H1 (cell line): ENCODE data around the gene PKP3. TPM values are rescaled to one million over a fixed set of nuclear protein-coding genes. Genes with fewer than 3 reads are reported as not detected.

ENCODE experiments used
- CTCF ChIA-PET: fragments of 300-600 bp; sonication (Branson Sonifier 250); formaldehyde crosslinking; loops from one replicate; lab custom pipeline; 2021; ENCODE audit not compliant: partially characterized antibody; lab: Charles Lee
- POLR2A ChIA-PET: fragments of 300-600 bp; sonication (Branson Sonifier 250); formaldehyde crosslinking; loops from one replicate; lab custom pipeline; 2021; ENCODE audit warnings: inconsistent platforms; ENCODE audit not compliant: partially characterized antibody; lab: Charles Lee
- DNase-seq, 2 experiments: peaks; one replicate each; pipeline versions ENCODE4 v3.0.0 to v3.0.0-alpha.2; 2010 to 2022; ENCODE audit warnings: low spot score in 2 of 2, low read depth in 1 of 2, mixed read lengths in 1 of 2
- FAIRE-seq: peaks from 2 replicates; lab custom pipeline; 2011; peaks lifted over from hg19 to GRCh38; lab: Jason Lieb, UNC
- H2AFZ ChIP-seq: 2 replicates; pipeline ENCODE4 v1.8.1; 2012; ENCODE audit warnings: low read length, inconsistent platforms
- H2AK5ac ChIP-seq: 2 replicates; pipeline ENCODE4 v1.6.1; 2013; ENCODE audit warnings: low read depth, low read length
- H2BK120ac ChIP-seq: replicated peaks from 2 replicates; pipeline ENCODE3; 2013; ENCODE audit warnings: low read depth, low read length, inconsistent platforms
- H2BK12ac ChIP-seq: 2 replicates; pipeline ENCODE4 v1.6.1; 2013; ENCODE audit warnings: low read depth, low read length
- H2BK15ac ChIP-seq: 2 replicates; pipeline ENCODE4 v1.6.1; 2013; ENCODE audit warnings: low read length
- H2BK20ac ChIP-seq: 2 replicates; pipeline ENCODE4 v1.6.1; 2013; ENCODE audit warnings: low read length
- H2BK5ac ChIP-seq: 2 replicates; pipeline ENCODE4 v1.6.1; 2013; ENCODE audit warnings: low read depth, low read length
- H3K14ac ChIP-seq: 2 replicates; pipeline ENCODE4 v1.6.1; 2013; ENCODE audit warnings: inconsistent platforms; ENCODE audit not compliant: insufficient read length
- H3K18ac ChIP-seq: 2 replicates; pipeline ENCODE4 v1.6.1; 2013; ENCODE audit warnings: low read length; ENCODE audit errors: extremely low read depth
- H3K23ac ChIP-seq: 2 replicates; pipeline ENCODE4 v1.6.1; 2013; ENCODE audit warnings: inconsistent platforms; ENCODE audit not compliant: insufficient read length
- H3K23me2 ChIP-seq: 2 replicates; pipeline ENCODE4 v1.6.1; 2013; ENCODE audit warnings: low read depth, low read length
- H3K27ac ChIP-seq: 2 replicates; pipeline ENCODE4 v1.6.1; 2011; ENCODE audit warnings: low read depth, low read length, inconsistent platforms
- H3K27me3 ChIP-seq, 4 experiments: replicated peaks in 1 of 4; 1 replicate in 1 of 4; 2 replicates in 3 of 4; pipeline versions ENCODE4 v1.6.1 to v1.8.1; 2011 to 2013; ENCODE audit warnings: low read length in 3 of 4, mild to moderate bottlenecking in 3 of 4, inconsistent platforms in 2 of 4, mixed read lengths in 2 of 4, moderate library complexity in 1 of 4; ENCODE audit not compliant: control insufficient read depth in 3 of 4, insufficient read depth in 3 of 4; ENCODE audit errors: extremely low read depth in 1 of 4
- H3K36me3 ChIP-seq, 4 experiments: 2 replicates each; pipeline versions ENCODE4 v1.6.1 to v1.8.1; 2011 to 2013; ENCODE audit warnings: mild to moderate bottlenecking in 4 of 4, low read length in 3 of 4, moderate library complexity in 2 of 4, control low read depth in 1 of 4, inconsistent platforms in 1 of 4; ENCODE audit not compliant: insufficient read depth in 4 of 4, control insufficient read depth in 2 of 4
- H3K4ac ChIP-seq: replicated peaks from 2 replicates; pipeline ENCODE3; 2013; ENCODE audit warnings: low read length, low read depth, mixed read lengths, inconsistent platforms; ENCODE audit not compliant: insufficient read length
- H3K4me1 ChIP-seq, 4 experiments: replicated peaks in 1 of 4; 1 replicate in 1 of 4; 2 replicates in 3 of 4; pipeline versions ENCODE4 v1.6.1 to v1.8.1; 2011 to 2013; ENCODE audit warnings: low read length in 3 of 4, inconsistent platforms in 2 of 4, mixed read lengths in 1 of 4; ENCODE audit not compliant: insufficient read depth in 4 of 4, control insufficient read depth in 3 of 4
- H3K4me2 ChIP-seq, 2 experiments: 2 replicates each; pipeline versions ENCODE4 v1.6.1 to v1.8.1; 2011 to 2013; ENCODE audit warnings: low read depth in 2 of 2, low read length in 2 of 2, control low read depth in 1 of 2, inconsistent platforms in 1 of 2, mild to moderate bottlenecking in 1 of 2; ENCODE audit not compliant: insufficient read depth in 1 of 2
- H3K4me3 ChIP-seq, 4 experiments: fragments of 200-600, 300-600 bp in 1 of 4; sonication (generic), shearing (Covaris generic), sonication (Bioruptor Twin) in 1 of 4; 2 replicates each; pipeline versions ENCODE4 v1.5.1 to v1.8.1; 2011 to 2016; ENCODE audit warnings: low read length in 4 of 4, low read depth in 3 of 4, control low read depth in 2 of 4, inconsistent platforms in 2 of 4, mild to moderate bottlenecking in 2 of 4, mixed read lengths in 1 of 4, moderate library complexity in 1 of 4; ENCODE audit not compliant: insufficient read depth in 2 of 4; ENCODE audit errors: extremely low read depth in 1 of 4
- H3K56ac ChIP-seq: replicated peaks from 2 replicates; pipeline ENCODE3; 2013; ENCODE audit warnings: low read depth, mild to moderate bottlenecking, mixed read lengths, low read length, inconsistent platforms; ENCODE audit not compliant: insufficient read length
- H3K79me1 ChIP-seq: 2 replicates; pipeline ENCODE4 v1.6.1; 2013; ENCODE audit warnings: low read depth, low read length, control low read depth
- H3K79me2 ChIP-seq, 2 experiments: 2 replicates each; pipeline versions ENCODE4 v1.6.1 to v1.8.1; 2012 to 2013; ENCODE audit warnings: low read length in 2 of 2, mild to moderate bottlenecking in 2 of 2, inconsistent platforms in 1 of 2; ENCODE audit not compliant: insufficient read depth in 2 of 2, control insufficient read depth in 1 of 2
- H3K9ac ChIP-seq, 4 experiments: replicated peaks in 1 of 4; 1 replicate in 1 of 4; 2 replicates in 3 of 4; pipeline versions ENCODE4 v1.6.1 to v1.8.1; 2011 to 2013; ENCODE audit warnings: low read depth in 3 of 4, low read length in 3 of 4, control low read depth in 2 of 4, mild to moderate bottlenecking in 2 of 4, moderate library complexity in 2 of 4, inconsistent platforms in 1 of 4; ENCODE audit errors: extremely low read depth in 1 of 4
- H3K9me3 ChIP-seq, 2 experiments: 2 replicates each; pipeline versions ENCODE4 v1.6.1 to v1.8.1; 2012 to 2013; ENCODE audit warnings: mild to moderate bottlenecking in 2 of 2, moderate library complexity in 2 of 2, control low read depth in 1 of 2, inconsistent platforms in 1 of 2, low read depth in 1 of 2, low read length in 1 of 2, mixed read lengths in 1 of 2; ENCODE audit not compliant: insufficient read depth in 2 of 2
- H4K20me1 ChIP-seq, 2 experiments: replicated peaks in 1 of 2; 2 replicates each; pipeline versions ENCODE3 to v1.8.1; 2011 to 2013; ENCODE audit warnings: inconsistent platforms in 2 of 2, low read length in 2 of 2, mild to moderate bottlenecking in 1 of 2; ENCODE audit not compliant: insufficient read depth in 2 of 2, control insufficient read depth in 1 of 2
- H4K5ac ChIP-seq: 2 replicates; pipeline ENCODE4 v1.6.1; 2013; ENCODE audit warnings: low read length, low read depth, mixed read lengths, inconsistent platforms; ENCODE audit not compliant: insufficient read length
- H4K8ac ChIP-seq: 2 replicates; pipeline ENCODE4 v1.8.0; 2013; ENCODE audit warnings: mild to moderate bottlenecking, moderate library complexity, low read length, inconsistent platforms; ENCODE audit not compliant: insufficient read depth; ENCODE audit errors: extremely low read depth
- H4K91ac ChIP-seq: replicated peaks from 2 replicates; pipeline ENCODE3; 2013; ENCODE audit warnings: low read length, mixed read lengths, inconsistent platforms; ENCODE audit not compliant: insufficient read length
- POLR2AphosphoS5 ChIP-seq: IDR thresholded peaks from 2 replicates; pipeline ENCODE4 v1.6.1; 2011; ENCODE audit warnings: low read depth, low read length
- TEAD4 ChIP-seq: IDR thresholded peaks from 2 replicates; pipeline ENCODE4 v1.6.1; 2012; ENCODE audit warnings: low read depth, low read length, inconsistent platforms, mixed read lengths
- WGBS, 2 experiments: shearing (Covaris generic) in 1 of 2; methylation state at CpG; one replicate each; pipeline versions ENCODE4 v1.1.6 to v1.1.7; 2013 to 2015; ENCODE audit warnings: low lambda C conversion rate in 2 of 2, mixed read lengths in 2 of 2, inconsistent platforms in 1 of 2, low coverage in 1 of 2, missing lambda C conversion rate in 1 of 2; ENCODE audit not compliant: insufficient replicate concordance in 2 of 2, insufficient coverage in 1 of 2, insufficient read length in 1 of 2; ENCODE audit errors: extremely low coverage in 1 of 2, missing lambda C conversion rate in 1 of 2; 5-methylcytosine and 5-hydroxymethylcytosine counted together
- polyA plus RNA-seq, 7 experiments: library from polyadenylated mRNA; depleted of rRNA in 3 of 7; stranded (reverse) in 5 of 7; unstranded in 2 of 7; fragments of >200 nt in 5 of 7; fragments of 200-250 nt in 2 of 7; gene quantifications; 1 replicate in 5 of 7; 2 replicates in 1 of 7; 4 replicates in 1 of 7; pipeline versions ENCODE4 v1.2.1 to v1.2.3, GENCODE V29; 2011 to 2013; ENCODE audit warnings: missing spikeins in 2 of 7, mixed read lengths in 2 of 7
- total RNA-seq: library from RNA; stranded (reverse); fragmentation: NEBNext Ultra II Directional; extraction: Animal tissue kit (Norgen Biotek cat#: 25700); gene quantifications from 2 replicates; pipeline ENCODE4 v1.2.1, GENCODE V29; 2021

PKP3 gene
- total and polyA plus RNA-seq, 2 of the 8 experiments (the other 6 are each of a cell fraction or from before 2014, with no cell fraction given), result 16.7 to 28.7 TPM

- Histone ChIP-seq H3K79me1 (no peaks in the 10 kb centered on the region), H3K4me2 (no peak overlapping the region), H2BK120ac (no peak overlapping the region), H3K27ac (no peak overlapping the region), H3K79me2 (no peaks in the 10 kb centered on the region), H3K4me3 (no peak overlapping the region), H2BK5ac (no peak overlapping the region), H2BK12ac (no peak overlapping the region), H4K20me1 (peaks cover 0 to 6% of the 10 kb centered on the region in 2 experiments), H3K23me2 (no peaks in the 10 kb centered on the region), H3K9ac (no peak overlapping the region), H2AFZ (no peak overlapping the region), H3K14ac (no peak overlapping the region), H3K27me3 (no peaks in the 10 kb centered on the region), H2BK20ac (no peak overlapping the region), H3K23ac (no peak overlapping the region), H3K4me1 (no peaks in the 10 kb centered on the region), H3K4ac (no peak overlapping the region), H3K9me3 (no peaks in the 10 kb centered on the region; a peak in 1 of 4 replicates), H2AK5ac (no peak overlapping the region), H4K5ac (no peak overlapping the region), H3K36me3 (peaks cover 0 to 46% (median 6%) of the 10 kb centered on the region in 4 experiments; a peak in 5 of 8 replicates), H2BK15ac (no peak overlapping the region), H4K91ac (no peak overlapping the region), H4K8ac (no peak overlapping the region), H3K56ac (no peak overlapping the region), H3K18ac (no peak overlapping the region)
- no peak for TF ChIP-seq TEAD4
- TF ChIP-seq POLR2AphosphoS5, result 0 out of 2 replicates have a peak, but pooled peaks have one; percentile 20
- ChIA-PET CTCF (interaction anchor here (1.0 kb wide), 2 partner anchors 10 to 16 kb away, joined by 3 to 4 read pairs; no protein-coding TSS in a partner anchor), POLR2A (interaction anchor here (0.8 to 1.9 kb wide), 5 partner anchors 9 to 25 kb away, joined by 3 to 6 read pairs (median 3); partner anchors contain the start of gene B4GALNT4)
- 95% methylated on average over 57 of the region's 87 CpGs; no CpG with 5 or more reads in 1 of the 2 experiments for WGBS, 2 experiments
- FAIRE-seq (no peak), DNase-seq (no peak)
These were observed 14.6 kb upstream of the PKP3 start for GRCh38 chr11:379205-380094.
